ENCODE measurements around the gene TBL1XR1.

The TBL1XR1 gene

GRCh38 chr3:177110386-177110785 lies 86.9 kb downstream of the TBL1XR1 start:
- no peak for DNase-seq

- DNase-seq: no peak
Measured at GRCh38 chr3:177109688-177110330, 87.5 kb downstream of the TBL1XR1 start.

- DNase-seq: no peak
Measured at GRCh38 chr3:177108648-177109047, 88.6 kb downstream of the TBL1XR1 start.

- no peak for DNase-seq
Measured at GRCh38 chr3:177107461-177108239, 89.6 kb downstream of the TBL1XR1 start.

GRCh38 chr3:177106594-177106993 lies 90.7 kb downstream of the TBL1XR1 start:
- DNase-seq: no peak

GRCh38 chr3:177106184-177106583 lies 91.1 kb downstream of the TBL1XR1 start:
- DNase-seq: no peak

GRCh38 chr3:177105623-177106022 lies 91.7 kb downstream of the TBL1XR1 start:
- no peak for DNase-seq

GRCh38 chr3:177104299-177104992 lies 92.8 kb downstream of the TBL1XR1 start:
- DNase-seq: no peak

GRCh38 chr3:177102553-177102952 lies 94.7 kb downstream of the TBL1XR1 start:
- no peak for DNase-seq

- DNase-seq: no peak
Measured at GRCh38 chr3:177098551-177098950, 98.7 kb downstream of the TBL1XR1 start.

GRCh38 chr3:177096615-177097014 lies 100.7 kb downstream of the TBL1XR1 start:
- DNase-seq: no peak

GRCh38 chr3:177093966-177094365 lies 103.3 kb downstream of the TBL1XR1 start:
- DNase-seq: no peak

- DNase-seq: no peak
Measured at GRCh38 chr3:177089901-177090300, 107.4 kb downstream of the TBL1XR1 start.

- no peak for DNase-seq
Measured at GRCh38 chr3:177089110-177089509, 108.2 kb downstream of the TBL1XR1 start.

- no peak for DNase-seq
Measured at GRCh38 chr3:177085794-177086193, 111.5 kb downstream of the TBL1XR1 start.

- DNase-seq: no peak
Measured at GRCh38 chr3:177084616-177085015, 112.7 kb downstream of the TBL1XR1 start.

- no peak for DNase-seq
Measured at GRCh38 chr3:177080122-177080521, 117.2 kb downstream of the TBL1XR1 start.

- DNase-seq: no peak
Measured at GRCh38 chr3:177079684-177080083, 117.6 kb downstream of the TBL1XR1 start.

- no peak for DNase-seq
Measured at GRCh38 chr3:177071496-177072156, 125.7 kb downstream of the TBL1XR1 start.

- DNase-seq: no peak
Measured at GRCh38 chr3:177069514-177070329, 127.6 kb downstream of the TBL1XR1 start.

- DNase-seq: no peak
Measured at GRCh38 chr3:177068967-177069366, 128.3 kb downstream of the TBL1XR1 start.
